BJ (cell line): ENCODE data around the gene C5orf58. TPM values are rescaled to one million over a fixed set of nuclear protein-coding genes. Genes with fewer than 3 reads are reported as not detected.

Source experiments
- CTCF ChIA-PET: fragments of 350-600 bp; formaldehyde crosslinking; extraction: SDS; loops from one replicate; lab custom pipeline; 2021; ENCODE audit warnings: antibody characterized with exemption, inconsistent platforms; lab: Yijun Ruan, JAX
- POLR2A ChIA-PET: fragments of 300-600 bp; sonication (Branson Sonifier 250); formaldehyde crosslinking; extraction: SDS; loops from one replicate; lab custom pipeline; 2021; ENCODE audit warnings: antibody characterized with exemption; lab: Charles Lee
- DNase-seq: peaks from one replicate; pipeline ENCODE4 v3.0.0-alpha.2; 2011; ENCODE audit warnings: low read depth
- H3K27me3 ChIP-seq: 2 replicates; pipeline ENCODE4 v1.6.0; 2011; ENCODE audit warnings: low read length; ENCODE audit not compliant: control insufficient read depth, insufficient read depth
- H3K36me3 ChIP-seq: 2 replicates; pipeline ENCODE4 v1.5.1; 2011; ENCODE audit warnings: low read length; ENCODE audit not compliant: control insufficient read depth, insufficient read depth
- H3K4me3 ChIP-seq: 2 replicates; pipeline ENCODE4 v1.5.1; 2011; ENCODE audit warnings: low read depth, mild to moderate bottlenecking, control low read depth, low read length
- polyA plus RNA-seq: library from polyadenylated mRNA; depleted of rRNA; stranded (reverse); fragments of >200 nt; gene quantifications from 2 replicates; pipeline ENCODE4 v1.2.3, GENCODE V29; 2011
- TF ChIP-seq, protein P1 (sequence below): IDR thresholded peaks from 2 replicates; pipeline ENCODE4 v1.5.1; 2011; ENCODE audit warnings: low read depth, mild to moderate bottlenecking, control low read depth, inconsistent platforms, low read length, moderate library complexity; ENCODE audit not compliant: insufficient read depth

C5orf58 gene
- polyA plus RNA-seq, 1 experiment = not detected

DNA sequence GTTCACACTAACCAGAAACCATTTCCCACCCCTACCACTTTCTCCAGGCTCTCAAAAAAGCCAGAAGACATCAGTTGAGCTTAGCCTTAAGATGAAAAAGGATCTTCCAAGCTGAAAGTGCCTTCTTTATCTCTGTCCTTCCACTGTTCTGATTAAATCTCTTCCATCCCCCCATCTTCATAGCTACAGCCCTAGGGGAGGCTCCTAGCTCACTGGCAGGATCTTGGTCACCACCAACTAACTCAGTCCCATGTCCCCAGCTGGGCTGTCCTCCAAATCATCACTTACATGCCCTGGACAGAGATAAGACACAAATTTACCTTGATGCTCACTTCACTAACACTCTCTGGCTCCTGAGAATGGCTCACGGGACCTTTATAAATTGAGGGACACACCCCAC, 50.5 kb downstream of the C5orf58 start:
- POLR2A ChIA-PET = no interaction called here

DNA sequence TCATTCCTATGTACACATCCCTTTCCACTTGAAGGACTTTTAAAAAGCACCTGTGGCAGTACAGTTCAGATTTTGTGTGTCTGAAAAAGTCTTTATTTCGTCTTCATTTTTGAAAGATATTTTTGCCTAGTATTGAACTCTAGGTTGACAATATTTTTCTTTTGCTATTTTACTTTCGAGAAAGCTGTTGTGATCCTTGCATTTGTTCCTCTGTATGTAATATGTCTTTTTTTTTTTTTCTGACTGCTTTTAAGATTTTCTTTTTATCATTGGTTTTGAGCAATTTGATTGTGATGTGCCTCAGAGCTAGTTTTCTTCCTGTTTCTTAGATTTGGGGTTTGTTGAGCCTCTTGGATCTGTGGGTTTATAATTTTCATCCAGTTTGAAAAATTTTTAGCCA, 51.4 kb downstream of the C5orf58 start:
- POLR2A ChIA-PET = interaction anchor here (0.6 kb wide), 1 partner anchor 125 kb away, joined by 5 read pairs; no protein-coding TSS in a partner anchor
- DNase-seq = no peak
- H3K36me3 ChIP-seq = no peaks in the 10 kb centered on the region
- no peak overlapping the region for H3K4me3 ChIP-seq
- no peaks in the 10 kb centered on the region for H3K27me3 ChIP-seq
- CTCF ChIA-PET = no interaction called here
- TF ChIP-seq, protein P1, sequence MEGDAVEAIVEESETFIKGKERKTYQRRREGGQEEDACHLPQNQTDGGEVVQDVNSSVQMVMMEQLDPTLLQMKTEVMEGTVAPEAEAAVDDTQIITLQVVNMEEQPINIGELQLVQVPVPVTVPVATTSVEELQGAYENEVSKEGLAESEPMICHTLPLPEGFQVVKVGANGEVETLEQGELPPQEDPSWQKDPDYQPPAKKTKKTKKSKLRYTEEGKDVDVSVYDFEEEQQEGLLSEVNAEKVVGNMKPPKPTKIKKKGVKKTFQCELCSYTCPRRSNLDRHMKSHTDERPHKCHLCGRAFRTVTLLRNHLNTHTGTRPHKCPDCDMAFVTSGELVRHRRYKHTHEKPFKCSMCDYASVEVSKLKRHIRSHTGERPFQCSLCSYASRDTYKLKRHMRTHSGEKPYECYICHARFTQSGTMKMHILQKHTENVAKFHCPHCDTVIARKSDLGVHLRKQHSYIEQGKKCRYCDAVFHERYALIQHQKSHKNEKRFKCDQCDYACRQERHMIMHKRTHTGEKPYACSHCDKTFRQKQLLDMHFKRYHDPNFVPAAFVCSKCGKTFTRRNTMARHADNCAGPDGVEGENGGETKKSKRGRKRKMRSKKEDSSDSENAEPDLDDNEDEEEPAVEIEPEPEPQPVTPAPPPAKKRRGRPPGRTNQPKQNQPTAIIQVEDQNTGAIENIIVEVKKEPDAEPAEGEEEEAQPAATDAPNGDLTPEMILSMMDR = no peak

More for the DNA sequence above, 50.5 kb downstream of the C5orf58 start:
- H3K27me3 ChIP-seq = no peaks in the 10 kb centered on the region
- no peaks in the 10 kb centered on the region for H3K36me3 ChIP-seq
- no peak for DNase-seq
- no peak overlapping the region for H3K4me3 ChIP-seq
- CTCF ChIA-PET = interaction anchor here (1.0 to 1.7 kb wide), 2 partner anchors 15 to 350 kb away, joined by 3 to 6 read pairs; no protein-coding TSS in a partner anchor
- TF ChIP-seq, protein P1 = no peak

DNA sequence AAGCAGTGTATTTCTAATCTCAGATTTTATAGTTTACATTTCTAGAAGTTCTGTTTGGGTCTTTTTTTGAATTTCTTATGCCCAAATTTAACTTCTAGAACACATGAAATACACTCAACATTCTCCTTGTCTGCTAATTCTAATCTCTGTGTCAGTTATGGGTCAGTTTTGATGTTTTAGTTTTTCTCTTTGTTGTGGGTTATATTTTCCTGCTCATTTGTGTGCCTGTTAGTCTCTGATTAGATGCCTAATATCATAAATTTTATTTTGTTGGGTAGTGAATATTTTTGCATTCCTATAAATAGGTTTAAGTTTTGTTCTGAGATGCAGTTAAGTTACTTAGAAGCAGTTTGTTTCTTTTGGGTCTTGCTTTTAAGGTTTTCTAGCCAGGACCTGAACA, 52.4 kb downstream of the C5orf58 start:
- no peak for DNase-seq
- CTCF ChIA-PET = no interaction called here
- POLR2A ChIA-PET = no interaction called here
- Histone ChIP-seq H3K27me3 (no peaks in the 10 kb centered on the region), H3K36me3 (no peaks in the 10 kb centered on the region), H3K4me3 (no peak overlapping the region)
- TF ChIP-seq, protein P1 = no peak

DNA sequence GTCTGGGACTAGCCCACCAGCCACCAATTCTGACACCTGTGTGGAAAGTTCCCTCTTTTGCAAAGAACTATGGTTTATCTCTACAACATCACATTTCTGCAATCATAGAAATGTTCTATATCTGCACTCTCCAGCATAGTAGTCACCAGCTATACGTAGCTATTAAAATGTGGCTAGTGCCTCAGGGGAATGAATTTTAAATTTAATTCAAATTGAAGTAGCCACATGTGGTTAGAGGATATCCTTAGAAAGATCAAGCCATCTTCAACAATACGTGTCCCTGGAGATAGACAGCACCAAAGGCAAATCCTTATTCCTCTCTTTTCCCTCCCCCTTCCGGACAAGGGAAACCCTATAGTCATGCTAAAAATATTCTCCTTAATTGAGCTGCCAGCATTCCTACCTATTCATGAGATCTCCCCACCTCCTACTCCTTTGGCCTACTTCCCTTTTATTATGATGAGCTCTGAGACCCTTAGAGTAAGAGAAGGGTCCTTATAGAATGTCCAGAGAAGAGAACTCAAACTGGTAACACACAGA, 53.7 kb downstream of the C5orf58 start:
- TF ChIP-seq, protein P1 = no peak
- no peak for DNase-seq
- Histone ChIP-seq H3K36me3 (no peaks in the 10 kb centered on the region), H3K4me3 (no peak overlapping the region), H3K27me3 (no peaks in the 10 kb centered on the region)
- ChIA-PET POLR2A (no interaction called here), CTCF (no interaction called here)

DNA sequence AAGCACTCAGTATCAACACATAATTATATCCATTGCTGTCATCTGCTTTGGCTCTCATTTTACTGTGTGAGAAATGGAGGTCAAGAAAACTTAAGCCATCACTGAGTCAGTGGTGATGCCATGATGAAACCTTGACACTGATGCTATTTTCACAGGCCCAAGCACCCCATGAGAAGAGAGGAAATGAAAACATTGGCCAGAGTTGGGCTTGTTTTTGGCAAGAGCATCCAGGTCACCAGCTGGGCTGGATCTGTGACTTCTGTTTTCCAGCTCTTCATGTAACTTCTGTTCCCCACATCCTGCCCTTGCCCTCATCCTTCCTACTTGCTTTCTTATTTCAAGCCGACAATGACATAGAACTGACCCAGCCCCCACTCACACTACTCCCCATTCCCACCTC, 54.7 kb downstream of the C5orf58 start:
- Histone ChIP-seq H3K36me3 (no peaks in the 10 kb centered on the region), H3K4me3 (no peak overlapping the region), H3K27me3 (no peaks in the 10 kb centered on the region)
- POLR2A ChIA-PET = no interaction called here
- CTCF ChIA-PET = interaction anchor here (0.7 kb wide), 1 partner anchor 9 kb away, joined by 3 read pairs; no protein-coding TSS in a partner anchor
- DNase-seq = no peak
- TF ChIP-seq, protein P1 = no peak
